Measurements from ENCODE around the gene MAP1S. TPM values are rescaled to one million over a fixed set of nuclear protein-coding genes. Genes with fewer than 3 reads are reported as not detected.

The MAP1S gene
- polyA plus RNA-seq = 5.8 and 14.0 TPM in 2 replicates
- polyA minus RNA-seq = 30.9 and 37.0 TPM in 2 replicates

GRCh38 chr19:17718947-17719711, at the start of gene MAP1S:
TSS of gene MAP1S (plus strand) at chr19:17719480. CDS start at chr19:17719503, 23 bp downstream.
- peak within 1 kb of the TSS; percentile 60 for H3K27ac ChIP-seq (ENCODE audit: low read length)

GRCh38 chr19:17671906-17672305, 47.4 kb upstream of the MAP1S start:
- no peaks in the 10 kb centered on the region for H3K9me3 ChIP-seq (ENCODE audit: low read length)
- peaks cover 7% of the 10 kb centered on the region for H3K36me3 ChIP-seq (ENCODE audit: insufficient read depth, low read length)
- no peak overlapping the region for H2AFZ ChIP-seq (ENCODE audit: low read depth, low read length)
- no peaks in the 10 kb centered on the region for H3K9me2 ChIP-seq (ENCODE audit: insufficient read depth, low read length)
- H3K4me3 ChIP-seq (ENCODE audit: low read length) = no peak overlapping the region
- no peaks in the 10 kb centered on the region for H3K27me3 ChIP-seq (ENCODE audit: insufficient read depth, low read depth, low read length)
- H3K4me2 ChIP-seq (ENCODE audit: low read length) = no peak overlapping the region
- TF ChIP-seq TAF1 (IDR thresholded peaks at IDR 0.05; ENCODE audit: low read depth) = no peak
- TF ChIP-seq RAD21 (conservative IDR thresholded peaks at IDR 0.05) = no peak
- TF ChIP-seq EP300 (conservative IDR thresholded peaks at IDR 0.05; ENCODE audit: poor library complexity, severe bottlenecking) = no peak
- TF ChIP-seq POLR2AphosphoS5 (IDR thresholded peaks at IDR 0.05) = no peak
- TF ChIP-seq MXI1 (conservative IDR thresholded peaks at IDR 0.05; ENCODE audit: poor library complexity, severe bottlenecking) = no peak
- H3K27ac ChIP-seq (ENCODE audit: low read length) = no peak overlapping the region
- H3F3A ChIP-seq (ENCODE audit: insufficient read depth, low read length, poor library complexity, severe bottlenecking) = no peaks in the 10 kb centered on the region
- no peaks in the 10 kb centered on the region for H4K20me1 ChIP-seq (ENCODE audit: insufficient read depth)
- no peak overlapping the region for H3K9ac ChIP-seq (ENCODE audit: low read length)
- H3K79me2 ChIP-seq (replicated peaks; ENCODE audit: insufficient read depth, low read length) = no peaks in the 10 kb centered on the region

More at GRCh38 chr19:17718947-17719711, at the start of gene MAP1S:
- no peaks in the 10 kb centered on the region for H3K36me3 ChIP-seq (ENCODE audit: insufficient read depth, low read length)
- H3K27me3 ChIP-seq (ENCODE audit: insufficient read depth, low read depth, low read length) = no peaks in the 10 kb centered on the region
- H3K9me3 ChIP-seq (ENCODE audit: low read length) = no peaks in the 10 kb centered on the region
- H3K79me2 ChIP-seq (replicated peaks; ENCODE audit: insufficient read depth, low read length) = peaks cover 23% of the 10 kb centered on the region
- H3F3A ChIP-seq (ENCODE audit: insufficient read depth, low read length, poor library complexity, severe bottlenecking) = no peaks in the 10 kb centered on the region
- H3K9ac ChIP-seq (ENCODE audit: low read length) = peak within 1 kb of the TSS; percentile 86
- TF ChIP-seq EZH2 (IDR thresholded peaks at IDR 0.05; ENCODE audit: borderline replicate concordance, insufficient read depth, low read length, poor library complexity, severe bottlenecking) (no peak), REST (IDR thresholded peaks at IDR 0.05; ENCODE audit: borderline replicate concordance) (no peak), MXI1 (conservative IDR thresholded peaks at IDR 0.05; ENCODE audit: poor library complexity, severe bottlenecking) (peak; percentile 60), TAF1 (IDR thresholded peaks at IDR 0.05; ENCODE audit: low read depth) (peak; percentile 75), POLR2AphosphoS5 (IDR thresholded peaks at IDR 0.05) (peak; percentile 94), CTCF (IDR thresholded peaks at IDR 0.05; ENCODE audit: poor library complexity, severe bottlenecking) (no peak)
- peak within 1 kb of the TSS; percentile 93 for H2AFZ ChIP-seq (ENCODE audit: low read depth, low read length)
- peak within 1 kb of the TSS; percentile 88 for H3K4me3 ChIP-seq (ENCODE audit: low read length)
- no peaks in the 10 kb centered on the region for H4K20me1 ChIP-seq (ENCODE audit: insufficient read depth)
- H3K9me2 ChIP-seq (ENCODE audit: insufficient read depth, low read length) = no peaks in the 10 kb centered on the region
- peak within 1 kb of the TSS; percentile 94 for H3K4me2 ChIP-seq (ENCODE audit: low read length)
